A673 (cell line): ENCODE results near the gene NSL1. TPM values are rescaled to one million over a fixed set of nuclear protein-coding genes. Genes with fewer than 3 reads are reported as not detected.

ENCODE experiments used
- BruUV-seq: library from RNA; stranded (reverse); fragments of 400-500 nt; replicated peaks from 2 replicates; lab custom pipeline; 2021; lab: Mats Ljungman, UMichigan
- CTCF ChIA-PET: fragments of 300-600 bp; sonication (Branson Sonifier 250); formaldehyde crosslinking; loops from one replicate; lab custom pipeline; 2022; ENCODE audit warnings: antibody characterized with exemption; lab: Charles Lee
- POLR2A ChIA-PET: fragments of 300-600 bp; sonication (Branson Sonifier 250); formaldehyde crosslinking; loops from one replicate; lab custom pipeline; 2022; ENCODE audit warnings: antibody characterized with exemption; ENCODE audit not compliant: low non-redundant PET; lab: Charles Lee
- DNase-seq: peaks from one replicate; pipeline ENCODE4 v3.0.0-alpha.2; 2015; ENCODE audit warnings: low spot score
- H3K27ac ChIP-seq: fragments of 200-600 bp; sonication (generic); 2 replicates; pipeline ENCODE4 v1.5.1; 2016; ENCODE audit warnings: mixed run types, low read depth, mild to moderate bottlenecking, mixed read lengths, antibody characterized with exemption, low read length; ENCODE audit not compliant: poor library complexity, severe bottlenecking
- H3K27me3 ChIP-seq: fragments of 200-600 bp; sonication (generic); replicated peaks from 2 replicates; pipeline ENCODE4 v1.6.1; 2017; ENCODE audit warnings: mixed run types, low read depth, mild to moderate bottlenecking, mixed read lengths, antibody characterized with exemption, low read length; ENCODE audit not compliant: insufficient read depth, poor library complexity
- H3K36me3 ChIP-seq: fragments of 200-600 bp; sonication (generic); 2 replicates; pipeline ENCODE4 v1.6.1; 2016; ENCODE audit warnings: mixed run types, mild to moderate bottlenecking, mixed read lengths, antibody characterized with exemption, low read length; ENCODE audit not compliant: insufficient read depth, poor library complexity, severe bottlenecking
- H3K4me1 ChIP-seq: fragments of 200-600 bp; sonication (generic); 2 replicates; pipeline ENCODE4 v1.6.1; 2017; ENCODE audit warnings: mixed run types, mild to moderate bottlenecking, mixed read lengths, antibody characterized with exemption, low read length; ENCODE audit not compliant: insufficient read depth, poor library complexity, severe bottlenecking
- H3K4me3 ChIP-seq: fragments of 200-600 bp; sonication (generic); 2 replicates; pipeline ENCODE4 v1.5.1; 2016; ENCODE audit warnings: low read depth, mixed run types, mild to moderate bottlenecking, mixed read lengths, low read length; ENCODE audit not compliant: poor library complexity, severe bottlenecking
- H3K9me3 ChIP-seq: fragments of 200-600 bp; sonication (generic); 2 replicates; pipeline ENCODE4 v1.6.1; 2016; ENCODE audit warnings: mixed run types, low read depth, mild to moderate bottlenecking, mixed read lengths, antibody characterized with exemption, low read length; ENCODE audit not compliant: poor library complexity, severe bottlenecking
- CTCF ChIP-seq: fragments of 300-800, 200-600 bp; sonication (generic); conservative IDR thresholded peaks from 2 replicates; pipeline ENCODE4 v1.5.1; 2017; ENCODE audit warnings: low read depth, mild to moderate bottlenecking, antibody characterized with exemption, low read length, moderate library complexity, mixed read lengths
- EZH2 ChIP-seq: fragments of 200-600 bp; sonication (generic); IDR thresholded peaks from 2 replicates; pipeline ENCODE4 v1.6.1; 2017; ENCODE audit warnings: borderline replicate concordance, low read depth, mild to moderate bottlenecking, mixed read lengths, antibody characterized with exemption, low read length; ENCODE audit not compliant: poor library complexity, severe bottlenecking
- intact Hi-C: fragments of 100-400 bp; cut with micrococcal nuclease; formaldehyde crosslinking; loops from one replicate; pipeline ENCODE4 v1.10.0; 2022; ENCODE audit not compliant: unreplicated experiment
- total RNA-seq: library from RNA; stranded (reverse); gene quantifications from 2 replicates; pipeline ENCODE4 v1.2.3, GENCODE V29; 2021

NSL1 gene
- total RNA-seq, 1 experiment from 2014 or later, result 48.5 TPM

GRCh38 chr1:212775241-212775640, 16.3 kb downstream of the NSL1 start:
- TF ChIP-seq CTCF (no peak), EZH2 (no peak)
- Histone ChIP-seq H3K36me3 (peaks cover 10% of the 10 kb centered on the region), H3K4me3 (no peak overlapping the region), H3K4me1 (no peaks in the 10 kb centered on the region), H3K27me3 (no peaks in the 10 kb centered on the region), H3K27ac (no peak overlapping the region), H3K9me3 (peaks cover 6% of the 10 kb centered on the region)
- POLR2A ChIA-PET, result no interaction called here
- no TSS peak for BruUV-seq
- intact Hi-C loops, result no loop called here
- no peak for DNase-seq
- CTCF ChIA-PET, result no interaction called here

- peak; percentile 34 for DNase-seq
- no peak for TF ChIP-seq CTCF
- no peak for TF ChIP-seq EZH2
- Histone ChIP-seq H3K9me3 (peaks cover 9% of the 10 kb centered on the region), H3K4me1 (no peaks in the 10 kb centered on the region), H3K4me3 (no peak overlapping the region), H3K27ac (no peak overlapping the region), H3K36me3 (peaks cover 11% of the 10 kb centered on the region), H3K27me3 (no peaks in the 10 kb centered on the region)
- POLR2A ChIA-PET, result no interaction called here
- BruUV-seq, result no TSS peak
- intact Hi-C loops, result no loop called here
- CTCF ChIA-PET, result no interaction called here
These were observed 17.0 kb downstream of the NSL1 start for GRCh38 chr1:212774584-212774983.

- no peak for TF ChIP-seq CTCF
- no peak for TF ChIP-seq EZH2
- BruUV-seq, result no TSS peak
- Histone ChIP-seq H3K9me3 (peaks cover 14% of the 10 kb centered on the region), H3K27ac (no peak overlapping the region), H3K36me3 (peaks cover 17% of the 10 kb centered on the region), H3K27me3 (no peaks in the 10 kb centered on the region), H3K4me1 (no peaks in the 10 kb centered on the region), H3K4me3 (no peak overlapping the region)
- DNase-seq, result no peak
- POLR2A ChIA-PET, result no interaction called here
- CTCF ChIA-PET, result no interaction called here
- intact Hi-C loops, result no loop called here
These were observed 18.6 kb downstream of the NSL1 start for GRCh38 chr1:212773011-212773410.
